ENCODE results near the gene AHI1.

The AHI1 gene

DNA sequence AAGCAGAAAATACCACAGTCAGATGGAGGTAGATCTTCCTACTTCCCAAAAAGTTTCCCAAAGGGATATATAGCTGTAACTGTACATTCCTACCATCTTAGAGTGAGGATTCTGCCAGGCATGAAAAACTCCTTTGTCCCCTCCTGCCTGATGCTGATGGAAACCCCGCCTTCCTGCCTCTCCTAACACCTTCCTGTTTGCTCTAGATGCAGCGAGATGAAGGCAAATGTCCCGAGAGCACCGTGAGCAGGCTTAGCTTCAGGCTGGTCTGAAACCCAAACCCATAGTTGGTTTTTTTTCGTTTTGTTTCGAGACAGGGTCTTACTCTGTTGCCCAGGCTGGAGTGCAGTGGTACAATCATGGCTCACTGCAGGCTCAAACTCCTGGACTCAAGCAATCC is 260.8 kb downstream of the AHI1 start:
- no peak for DNase-seq (ENCODE audit: low read depth in 2 of 3, low spot score in 2 of 3)

GRCh38 chr6:135236319-135236718 is 261.2 kb downstream of the AHI1 start:
- DNase-seq (ENCODE audit: low read depth in 2 of 3, low spot score in 2 of 3), result no peak

DNA sequence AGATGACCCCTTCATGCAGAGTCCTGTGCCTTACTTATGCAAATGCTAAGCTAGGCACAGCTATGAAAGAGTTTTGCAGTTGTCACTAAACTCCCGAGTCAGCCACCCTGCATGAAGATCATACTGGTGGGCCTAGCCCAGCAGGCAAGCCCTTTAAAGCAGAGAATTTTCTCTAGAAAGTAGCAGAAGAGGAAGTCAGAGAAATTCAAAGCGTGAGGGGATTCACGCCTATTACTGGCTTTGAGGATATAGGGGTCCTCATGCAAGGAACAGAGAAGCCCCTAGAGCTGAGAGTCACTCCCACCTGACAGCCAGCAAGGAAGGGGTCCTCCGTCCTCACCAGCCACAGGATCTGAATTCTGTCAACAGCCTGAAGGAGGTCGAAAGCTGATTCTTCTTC is 261.8 kb downstream of the AHI1 start:
- DNase-seq (ENCODE audit: low read depth in 2 of 3, low spot score in 2 of 3), result no peak

DNA sequence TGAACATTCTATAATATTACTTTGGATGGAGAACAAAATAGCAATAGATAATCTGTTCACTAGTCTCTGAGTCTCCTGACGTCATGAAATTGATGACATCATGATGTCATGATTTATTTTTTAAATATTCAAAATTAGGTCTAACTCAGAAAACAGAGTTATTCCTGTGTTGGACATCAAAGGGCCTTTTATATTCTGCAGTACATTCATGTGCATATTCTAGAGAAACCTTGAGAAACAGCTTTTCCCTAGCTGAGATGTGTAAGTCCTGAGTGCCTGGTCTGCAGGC is 263.1 kb downstream of the AHI1 start:
- DNase-seq (ENCODE audit: low read depth in 2 of 3, low spot score in 2 of 3), result no peak

DNA sequence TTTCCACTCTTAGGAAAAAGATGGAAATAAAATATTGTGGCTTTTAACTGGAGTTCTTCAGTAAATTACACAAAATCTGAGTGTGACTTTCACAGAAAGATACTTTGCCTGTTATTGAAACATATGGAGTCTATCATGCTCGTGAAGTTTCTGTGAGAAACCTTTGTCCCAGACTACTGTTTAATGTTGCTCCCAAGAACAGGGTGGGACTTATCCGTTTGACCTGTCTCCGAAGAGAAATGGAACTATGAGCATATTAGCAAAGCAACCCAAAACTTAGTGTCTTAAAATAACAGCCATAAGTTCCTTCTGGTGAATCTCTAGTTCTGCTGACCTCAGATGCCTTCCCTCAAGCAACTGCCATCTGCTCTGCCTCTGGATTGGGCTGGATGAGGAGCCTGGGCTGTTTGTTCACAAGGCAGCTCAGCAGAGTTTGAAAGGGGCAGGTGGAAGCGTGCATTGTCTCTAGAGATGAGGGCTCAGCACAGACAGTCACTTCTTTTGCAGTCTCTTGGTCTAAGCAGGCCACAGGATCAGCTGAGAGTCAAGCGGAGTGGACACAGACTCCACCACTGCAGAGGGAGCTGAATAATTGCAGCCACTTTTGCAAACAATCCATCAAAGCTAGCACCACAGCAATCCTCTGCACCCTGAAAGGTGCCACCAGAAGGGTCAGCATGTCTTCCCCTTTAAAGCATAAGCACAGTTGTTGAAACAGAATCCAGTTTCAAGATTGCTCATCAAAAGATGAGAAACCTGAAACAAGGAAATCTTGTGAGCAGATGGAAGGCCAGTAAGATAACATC is 263.7 kb downstream of the AHI1 start:
- DNase-seq (ENCODE audit: low read depth in 2 of 3, low spot score in 2 of 3), result no peak

Measured in activated CD8-positive, alpha-beta memory T cell treated with anti-CD3 and anti-CD28 coated beads for 48 hours (primary cell).